Upper lobe of left lung (tissue), 6 donors: ENCODE results near the gene EREG. TPM values are rescaled to one million over a fixed set of nuclear protein-coding genes. Genes with fewer than 3 reads are reported as not detected.

Experiments
- ATAC-seq, 2 donors: fragments of 200-7000 bp; cut with Tn5 transposase; one replicate each; pipeline ENCODE4 v1.9.1; 2022; ENCODE audit warnings: mild to moderate bottlenecking in 2 of 2, moderate library complexity in 2 of 2; ENCODE audit not compliant: low FRiP score in 2 of 2
- DNase-seq, 2 donors: peaks; one replicate each; pipeline ENCODE4 v3.0.0-alpha.2; 2019 to 2020
- H3K27ac ChIP-seq, 4 donors: fragments of 200-600 bp; sonication (generic); one replicate each; pipeline ENCODE4 v1.5.1; 2016 to 2019
- H3K27me3 ChIP-seq, 4 donors: fragments of 200-600 bp; sonication (generic); one replicate each; pipeline ENCODE4 v1.5.1; 2017 to 2019
- H3K36me3 ChIP-seq, 4 donors: fragments of 200-600 bp; sonication (generic); one replicate each; pipeline ENCODE4 v1.5.1; 2016 to 2019
- H3K4me1 ChIP-seq, 4 donors: fragments of 200-600 bp; sonication (generic); one replicate each; pipeline ENCODE4 v1.5.1; 2018 to 2019
- H3K4me3 ChIP-seq, 4 donors: fragments of 200-600 bp; sonication (generic); one replicate each; pipeline ENCODE4 v1.5.1; 2017 to 2019; ENCODE audit warnings: mild to moderate bottlenecking in 2 of 4, moderate library complexity in 1 of 4
- H3K9me3 ChIP-seq, 4 donors: fragments of 200-600 bp; sonication (generic); one replicate each; pipeline ENCODE4 v1.5.1; 2018 to 2019
- EP300 ChIP-seq, 4 donors: sonication (generic); formaldehyde crosslinking; IDR thresholded peaks; one replicate each; pipeline ENCODE4 v1.5.1; 2017; ENCODE audit warnings: antibody characterized with exemption in 4 of 4, control low read depth in 2 of 4
- POLR2A ChIP-seq, 4 donors: fragments of 450-650 bp; IDR thresholded peaks; one replicate each; pipeline ENCODE4 v1.5.1; 2016 to 2017; ENCODE audit warnings: antibody characterized with exemption in 4 of 4, mild to moderate bottlenecking in 2 of 4
- POLR2AphosphoS5 ChIP-seq, 2 donors: sonication (generic); formaldehyde crosslinking; IDR thresholded peaks; one replicate each; pipeline ENCODE4 v1.5.1; 2017; ENCODE audit warnings: antibody characterized with exemption in 2 of 2
- WGBS, 2 donors: methylation state at CpG; one replicate each; pipeline ENCODE4 v1.1.5; 2017 to 2018; 5-methylcytosine and 5-hydroxymethylcytosine counted together
- total RNA-seq, 6 donors: library from RNA; depleted of rRNA in 4 of 6; stranded (reverse); fragments of >200 nt in 4 of 6; gene quantifications; one replicate each; pipeline versions ENCODE4 v1.1.0 to v1.2.1, GENCODE V29; 2016 to 2021
- TF ChIP-seq, protein P1 (sequence below), 6 experiments: fragments of 450-650 bp in 4 of 6; fragments of 200-600 bp in 2 of 6; sonication (generic) in 2 of 6; IDR thresholded peaks; one replicate each; pipeline ENCODE4 v1.5.1; 2016 to 2019; ENCODE audit warnings: antibody characterized with exemption in 6 of 6
- donor health status: DM: no; HTN: no; CAD: no; lungs with moderate emphysema.
- donor health status: DM: no; HTN: yes; CAD: no; lungs with severe emphysema.

EREG gene
- total RNA-seq, 6 donors from 2014 or later = 0.94 to 3.7 (median 1.1) TPM

DNA sequence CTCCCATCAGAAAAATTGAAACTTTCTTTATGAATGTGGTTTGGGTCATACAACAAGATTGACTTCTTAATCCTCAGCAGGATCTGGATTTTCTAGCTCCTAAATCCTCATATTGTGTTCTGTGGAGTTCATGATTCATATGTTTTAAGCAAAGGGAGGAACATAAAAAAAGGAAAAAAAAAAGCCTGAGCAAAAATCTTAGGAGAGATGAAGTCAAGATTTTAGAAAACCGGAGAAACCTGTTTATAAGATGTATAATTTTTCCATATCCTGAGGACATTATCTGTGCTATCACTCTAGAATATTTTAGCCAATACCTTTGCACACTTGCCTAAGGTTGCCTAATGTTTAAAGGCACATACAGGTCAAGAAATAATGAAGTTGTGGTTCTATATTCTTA is 7.0 kb upstream of the EREG start:
- no peak for ATAC-seq
- Histone ChIP-seq H3K4me3 (no peak overlapping the region), H3K9me3 (no peaks in the 10 kb centered on the region), H3K27me3 (no peaks in the 10 kb centered on the region), H3K4me1 (no peaks in the 10 kb centered on the region), H3K27ac (no peak overlapping the region), H3K36me3 (no peaks in the 10 kb centered on the region)
- DNase-seq = no peak
- TF ChIP-seq POLR2A (IDR thresholded peaks at IDR 0.05) = no peak
- WGBS, 2 donors = 67 to 73% methylated on average over 1 of the region's 1 CpG

DNA sequence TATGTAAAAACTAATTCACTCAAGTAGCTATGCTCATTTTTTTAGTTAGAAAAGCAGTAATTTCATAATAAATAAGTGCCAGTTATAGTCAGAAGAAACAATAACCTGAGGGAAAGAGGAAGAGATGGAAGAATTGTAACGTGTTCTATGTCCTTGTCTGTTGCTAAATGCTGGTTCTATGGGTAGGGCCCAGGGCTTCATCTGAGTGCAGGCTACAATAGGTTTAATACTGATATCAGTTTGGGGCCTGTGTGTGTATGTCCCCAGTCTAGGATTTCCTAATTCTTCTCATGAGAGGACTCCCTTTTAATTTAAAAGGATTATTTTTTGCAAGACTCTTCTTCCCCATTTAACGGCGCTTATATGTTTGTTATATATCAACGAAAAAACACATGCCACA is 3.3 kb upstream of the EREG start:
- Histone ChIP-seq H3K4me3 (no peak overlapping the region), H3K36me3 (no peaks in the 10 kb centered on the region), H3K27ac (no peak overlapping the region), H3K9me3 (no peaks in the 10 kb centered on the region), H3K27me3 (peaks cover 0 to 8% (median 3%) of the 10 kb centered on the region in 4 donors), H3K4me1 (peaks cover 9 to 19% (median 14%) of the 10 kb centered on the region in 4 donors)
- DNase-seq = no peak
- 60 to 62% methylated on average over 4 of the region's 4 CpGs for WGBS, 2 donors
- no peak for TF ChIP-seq EP300 (IDR thresholded peaks at IDR 0.05)
- no peak for TF ChIP-seq POLR2A (IDR thresholded peaks at IDR 0.05)
- TF ChIP-seq POLR2AphosphoS5 (IDR thresholded peaks at IDR 0.05) = no peak
- TF ChIP-seq, protein P1, sequence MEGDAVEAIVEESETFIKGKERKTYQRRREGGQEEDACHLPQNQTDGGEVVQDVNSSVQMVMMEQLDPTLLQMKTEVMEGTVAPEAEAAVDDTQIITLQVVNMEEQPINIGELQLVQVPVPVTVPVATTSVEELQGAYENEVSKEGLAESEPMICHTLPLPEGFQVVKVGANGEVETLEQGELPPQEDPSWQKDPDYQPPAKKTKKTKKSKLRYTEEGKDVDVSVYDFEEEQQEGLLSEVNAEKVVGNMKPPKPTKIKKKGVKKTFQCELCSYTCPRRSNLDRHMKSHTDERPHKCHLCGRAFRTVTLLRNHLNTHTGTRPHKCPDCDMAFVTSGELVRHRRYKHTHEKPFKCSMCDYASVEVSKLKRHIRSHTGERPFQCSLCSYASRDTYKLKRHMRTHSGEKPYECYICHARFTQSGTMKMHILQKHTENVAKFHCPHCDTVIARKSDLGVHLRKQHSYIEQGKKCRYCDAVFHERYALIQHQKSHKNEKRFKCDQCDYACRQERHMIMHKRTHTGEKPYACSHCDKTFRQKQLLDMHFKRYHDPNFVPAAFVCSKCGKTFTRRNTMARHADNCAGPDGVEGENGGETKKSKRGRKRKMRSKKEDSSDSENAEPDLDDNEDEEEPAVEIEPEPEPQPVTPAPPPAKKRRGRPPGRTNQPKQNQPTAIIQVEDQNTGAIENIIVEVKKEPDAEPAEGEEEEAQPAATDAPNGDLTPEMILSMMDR (IDR thresholded peaks at IDR 0.05) = no peak
- ATAC-seq = no peak

DNA sequence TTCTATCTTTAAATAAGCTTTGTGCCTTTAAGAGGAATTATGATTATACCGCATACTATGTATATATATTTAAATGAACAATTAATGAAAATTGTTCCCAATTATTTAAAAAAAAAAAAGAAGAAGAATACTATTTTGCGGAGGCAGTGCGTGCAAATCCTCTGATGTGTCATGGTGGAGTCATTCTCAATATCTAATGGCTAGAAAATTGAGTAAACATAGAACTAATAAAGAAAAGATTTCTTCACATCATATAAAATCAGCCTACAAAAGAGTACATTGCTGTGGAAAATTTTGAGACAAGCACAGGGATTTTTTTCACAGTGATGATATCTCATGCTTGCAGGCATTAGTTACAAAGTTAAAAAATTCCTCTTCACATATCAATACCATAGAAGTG is 2.6 kb upstream of the EREG start:
- Histone ChIP-seq H3K36me3 (no peaks in the 10 kb centered on the region), H3K9me3 (no peaks in the 10 kb centered on the region), H3K4me1 (peaks cover 9 to 21% (median 14%) of the 10 kb centered on the region in 4 donors), H3K27ac (no peak overlapping the region), H3K4me3 (no peak overlapping the region), H3K27me3 (peaks cover 0 to 8% (median 3%) of the 10 kb centered on the region in 4 donors)
- DNase-seq (no peak), ATAC-seq (no peak)
- TF ChIP-seq, protein P1 (IDR thresholded peaks at IDR 0.05) = no peak
- no peak for TF ChIP-seq POLR2AphosphoS5 (IDR thresholded peaks at IDR 0.05)
- TF ChIP-seq POLR2A (IDR thresholded peaks at IDR 0.05) = no peak
- no peak for TF ChIP-seq EP300 (IDR thresholded peaks at IDR 0.05)
- 92 to 98% methylated on average over 3 of the region's 3 CpGs for WGBS, 2 donors

DNA sequence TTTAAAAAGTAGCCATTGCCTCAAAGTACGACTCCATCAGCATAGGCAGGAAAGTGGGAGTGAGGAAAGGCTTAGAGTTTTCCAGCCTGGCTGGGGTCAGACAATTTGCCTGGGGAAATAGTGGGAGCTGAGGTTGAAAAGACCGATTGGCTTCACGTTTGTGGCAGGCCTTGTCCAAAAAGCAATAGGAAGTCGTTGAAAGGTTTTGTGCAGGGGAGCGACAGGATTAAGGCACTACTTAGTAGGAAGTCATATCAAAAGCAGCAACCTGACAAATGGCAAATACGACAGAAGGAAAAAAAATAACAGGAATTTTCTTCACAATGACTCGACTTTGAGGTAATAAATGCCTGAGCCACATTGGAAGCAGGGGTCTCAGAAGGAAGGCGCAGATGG is 691 bp upstream of the EREG start:
- Histone ChIP-seq H3K36me3 (no peaks in the 10 kb centered on the region), H3K27me3 (peaks cover 0 to 8% (median 3%) of the 10 kb centered on the region in 4 donors), H3K9me3 (no peaks in the 10 kb centered on the region), H3K27ac (no peak overlapping the region), H3K4me1 (peaks cover 9 to 21% (median 14%) of the 10 kb centered on the region in 4 donors), H3K4me3 (peak overlapping the region in 1 of 4 donors; percentile 47)
- DNase-seq (no peak), ATAC-seq (no peak)
- WGBS, 2 donors = 33 to 38% methylated on average over 8 of the region's 8 CpGs
- TF ChIP-seq, protein P1 (IDR thresholded peaks at IDR 0.05) = no peak
- no peak for TF ChIP-seq EP300 (IDR thresholded peaks at IDR 0.05)
- TF ChIP-seq POLR2A (IDR thresholded peaks at IDR 0.05) = no peak
- TF ChIP-seq POLR2AphosphoS5 (IDR thresholded peaks at IDR 0.05) = no peak

DNA sequence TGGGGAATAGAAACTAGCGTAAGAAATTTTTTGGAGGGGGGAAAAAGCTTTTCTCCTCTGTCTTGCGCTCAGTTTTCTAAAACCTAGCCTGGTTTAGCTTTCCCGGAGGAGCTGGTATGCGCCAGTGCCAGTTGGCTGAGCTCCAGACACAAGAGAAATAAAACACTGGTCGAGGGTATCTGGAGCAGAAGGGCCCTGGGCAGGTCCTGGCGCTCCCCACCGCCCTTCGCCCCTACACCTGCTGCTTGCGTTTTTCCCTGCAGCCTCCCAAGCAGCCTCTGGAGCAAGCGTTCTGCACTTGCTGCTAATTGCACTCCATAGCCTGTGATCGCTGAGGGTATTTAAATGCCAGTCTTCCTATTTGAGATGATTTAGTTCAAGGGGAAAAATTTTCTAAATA is 816 bp downstream of the EREG start:
- DNase-seq (peak; percentile 23 to 46), ATAC-seq (peak; percentile 40 to 47)
- H3K27ac ChIP-seq = no peak overlapping the region
- H3K4me3 ChIP-seq = peak overlapping the region in 3 of 4 donors; percentile 32 to 47 (median 42)
- peaks cover 9 to 21% (median 14%) of the 10 kb centered on the region in 4 donors for H3K4me1 ChIP-seq
- no peaks in the 10 kb centered on the region for H3K36me3 ChIP-seq
- H3K9me3 ChIP-seq = no peaks in the 10 kb centered on the region
- TF ChIP-seq POLR2A (IDR thresholded peaks at IDR 0.05) = no peak
- TF ChIP-seq, protein P1 (IDR thresholded peaks at IDR 0.05) = no peak
- no peak for TF ChIP-seq EP300 (IDR thresholded peaks at IDR 0.05)
- no peak for TF ChIP-seq POLR2AphosphoS5 (IDR thresholded peaks at IDR 0.05)
- WGBS, 2 donors = 14 to 18% methylated on average over 11 of the region's 11 CpGs
- H3K27me3 ChIP-seq = peaks cover 0 to 8% (median 3%) of the 10 kb centered on the region in 4 donors
